Measurements from ENCODE around the gene MAT2B. TPM values are rescaled to one million over a fixed set of nuclear protein-coding genes. Genes with fewer than 3 reads are reported as not detected.

Gene MAT2B
- 89.9 and 107 TPM in 2 replicates for total RNA-seq

DNA sequence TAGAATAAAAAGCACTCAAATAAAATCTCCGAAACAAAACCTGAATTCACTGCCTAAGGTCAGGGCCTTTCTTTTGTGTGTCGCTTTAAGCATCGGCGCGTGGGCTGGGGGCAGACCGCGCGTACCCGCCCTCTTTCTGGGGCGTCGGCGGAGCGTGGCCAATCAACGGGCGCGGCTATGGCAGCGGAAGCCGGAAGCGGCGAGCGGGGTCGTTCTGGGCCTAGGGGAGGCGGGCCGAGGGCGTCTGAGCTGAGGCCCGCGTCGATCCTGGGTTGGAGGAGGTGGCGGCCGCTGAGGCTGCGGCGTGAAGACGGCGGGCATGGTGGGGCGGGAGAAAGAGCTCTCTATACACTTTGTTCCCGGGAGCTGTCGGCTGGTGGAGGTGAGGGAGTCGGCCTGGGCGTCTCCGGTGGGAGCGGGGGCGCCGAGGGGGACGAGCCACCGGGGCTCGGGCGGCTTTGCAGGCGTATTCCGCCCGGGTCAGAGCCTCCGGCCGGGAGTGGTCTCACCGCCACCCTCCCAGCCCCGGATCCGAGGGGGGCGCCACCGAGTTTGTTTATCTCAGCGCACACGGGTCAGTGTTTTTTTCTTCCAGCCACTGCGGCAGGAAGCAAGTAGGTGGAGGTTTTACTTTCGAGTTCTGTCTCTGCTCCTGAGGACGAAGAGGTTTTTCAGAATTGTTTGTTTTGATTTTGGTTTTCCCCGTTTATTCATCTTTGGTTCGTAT, at the start of gene MAT2B:
MAT2B (plus strand) TSS at position 252 of the 727 bp plus-strand sequence; CDS start at position 320, 68 bp downstream.
- peak; percentile 97 for DNase-seq

DNA sequence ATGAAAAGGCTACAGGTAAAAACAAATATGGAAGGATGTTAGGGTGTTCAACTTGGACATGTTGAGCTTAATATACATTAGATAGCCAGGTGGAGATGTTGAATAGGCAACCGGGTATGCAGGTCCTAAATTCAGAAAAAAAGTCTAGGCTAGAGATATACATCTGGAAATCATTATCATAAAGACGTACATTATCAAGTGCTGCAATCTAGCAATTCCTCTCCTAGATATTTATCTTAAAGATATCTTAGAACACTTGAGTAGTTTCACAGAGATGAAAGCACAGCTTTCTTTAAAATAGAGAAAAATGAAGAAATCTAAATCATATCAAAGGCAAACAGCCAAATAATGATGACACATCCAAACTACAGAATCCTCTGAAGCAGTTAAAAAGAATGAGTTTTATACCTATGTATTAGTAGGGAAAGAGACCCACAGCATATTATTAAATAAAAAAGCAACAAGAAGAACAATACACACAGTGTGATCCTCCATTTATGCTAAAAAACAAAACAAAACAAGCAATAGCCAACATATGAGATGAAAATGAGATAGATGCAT, 49.3 kb upstream of the MAT2B start:
- DNase-seq, result no peak

DNA sequence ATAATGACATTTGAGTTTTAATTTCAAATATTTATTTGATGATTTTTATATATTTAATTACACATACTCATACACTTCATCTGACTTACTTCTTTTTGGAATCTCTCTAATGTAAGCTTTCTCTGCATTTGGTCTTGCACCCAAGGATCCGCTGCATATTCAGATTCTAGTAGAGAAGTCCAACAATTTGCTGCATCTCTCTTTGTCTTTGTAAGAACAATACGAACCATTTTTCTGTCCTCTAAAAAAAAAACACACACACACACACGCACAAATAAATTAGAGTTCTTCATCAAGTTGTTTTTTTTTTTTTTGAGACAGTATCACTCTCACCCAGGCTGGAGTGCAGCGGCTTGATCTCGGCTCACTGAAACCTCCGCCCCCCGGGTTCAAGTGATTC, 48.6 kb upstream of the MAT2B start:
- no peak for DNase-seq

DNA sequence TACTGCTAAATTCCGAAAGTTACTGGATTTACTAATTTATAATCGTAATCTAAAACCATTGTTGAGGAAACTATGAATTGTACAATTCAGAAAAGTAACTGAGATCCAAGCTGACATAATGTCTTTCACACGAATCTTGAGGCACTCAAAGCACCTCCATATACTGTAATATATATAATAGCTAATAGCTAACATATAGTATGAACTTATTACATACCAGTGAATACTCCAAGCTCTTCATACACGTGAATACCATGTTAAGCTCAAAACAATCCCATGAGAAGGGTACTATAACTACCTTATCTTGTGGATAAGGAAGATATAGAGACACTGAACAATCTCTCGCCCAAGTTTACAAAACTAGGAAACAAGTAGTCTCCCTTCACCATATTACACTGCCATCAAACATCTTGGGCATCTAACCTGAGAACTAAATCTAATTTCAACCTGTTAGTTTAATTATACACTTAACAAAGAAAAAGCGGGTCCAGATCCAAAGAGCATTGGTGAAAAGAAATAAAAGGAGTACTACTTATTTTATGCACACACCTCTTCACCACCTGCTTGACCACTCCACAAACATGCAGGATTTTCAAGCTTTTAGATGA, 46.5 kb upstream of the MAT2B start:
- DNase-seq, result no peak

DNA sequence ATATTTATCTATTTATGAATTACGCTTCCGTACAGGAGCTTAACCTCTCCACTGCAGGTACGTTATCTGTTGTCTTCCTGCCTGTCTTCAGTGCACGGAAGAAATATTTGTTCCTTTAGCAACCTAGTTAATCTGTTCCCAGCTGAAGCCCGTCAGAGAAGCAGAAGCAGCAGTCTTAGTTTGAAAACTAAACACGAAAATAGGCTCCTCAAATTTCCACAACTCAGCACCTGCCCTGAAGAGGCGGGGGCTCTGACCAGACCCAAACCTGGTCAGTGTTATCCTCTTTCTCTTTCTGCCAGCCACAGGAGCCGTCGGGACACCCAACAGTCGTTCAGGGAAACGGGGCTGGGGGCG, 46.0 kb upstream of the MAT2B start:
- no peak for DNase-seq

DNA sequence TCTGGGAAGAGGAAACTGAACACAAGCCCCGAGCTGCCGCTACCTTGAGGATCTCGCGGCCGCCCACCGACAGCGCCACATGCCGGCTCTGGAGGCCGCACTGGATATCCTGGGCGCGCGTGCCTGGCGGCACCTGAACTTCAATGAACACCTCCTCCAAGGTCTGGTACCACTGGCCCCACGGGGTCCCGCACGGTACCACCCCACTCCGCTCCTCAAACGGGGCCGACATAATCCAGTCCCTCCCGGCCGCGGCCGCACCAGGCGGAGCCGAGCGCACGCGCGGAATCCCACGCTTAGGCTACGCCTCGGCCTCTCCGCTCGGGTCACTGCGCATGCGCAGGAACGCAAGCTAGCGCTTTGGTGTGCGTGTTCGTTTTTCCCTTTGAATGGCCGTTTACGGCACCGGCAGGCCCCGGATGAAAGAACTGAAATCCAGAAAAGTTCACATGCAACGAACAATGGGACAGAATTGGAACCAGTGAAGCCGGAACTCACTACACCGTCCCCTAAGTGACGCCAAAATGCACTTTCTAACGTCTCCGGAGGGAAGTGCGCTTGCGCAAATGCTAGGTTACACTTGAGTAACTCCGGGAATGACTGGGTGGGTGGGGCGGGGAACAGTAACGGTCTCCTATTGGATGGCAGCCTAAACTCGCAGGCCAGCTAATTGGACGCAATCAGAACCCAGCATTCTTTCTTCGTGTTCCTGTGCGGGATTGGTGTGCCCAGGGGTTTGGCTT, 45.4 kb upstream of the MAT2B start, which contains the start of gene NUDCD2:
NUDCD2 (minus strand) TSS at position 284 of the 743 bp plus-strand sequence; CDS start at position 232, 52 bp downstream.
- DNase-seq, result peak; percentile 99

DNA sequence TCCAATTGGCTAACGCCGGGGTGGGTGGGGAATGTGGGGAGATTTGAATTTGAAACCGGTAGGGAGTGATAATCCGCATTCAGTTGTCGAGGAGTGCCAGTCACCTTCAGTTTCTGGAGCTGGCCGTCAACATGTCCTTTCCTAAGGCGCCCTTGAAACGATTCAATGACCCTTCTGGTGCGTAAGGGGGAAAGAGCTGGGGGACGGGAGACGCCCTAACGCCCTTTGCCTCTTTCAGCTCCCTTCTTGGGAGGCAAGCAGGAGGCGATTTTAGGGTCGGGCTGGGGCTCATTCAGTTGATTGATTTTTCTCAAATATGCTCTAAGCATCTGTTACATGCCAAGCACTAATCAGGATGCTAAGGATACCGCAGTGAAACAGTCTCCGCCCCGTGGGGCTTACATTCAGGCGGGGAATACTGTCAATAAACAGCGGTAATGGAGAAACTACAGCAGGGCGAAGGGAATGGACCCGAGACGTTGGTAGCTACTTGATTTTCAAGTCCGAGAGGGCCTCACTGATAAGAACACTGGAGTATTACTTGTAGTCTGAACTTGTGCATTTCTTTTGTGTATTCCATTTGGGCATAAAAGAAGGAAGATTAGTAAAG, 44.8 kb upstream of the MAT2B start, which contains the start of gene HMMR:
HMMR (plus strand) TSS at position 71 of the 610 bp plus-strand sequence; CDS start at position 132, 61 bp downstream.
- DNase-seq, result peak; percentile 45

DNA sequence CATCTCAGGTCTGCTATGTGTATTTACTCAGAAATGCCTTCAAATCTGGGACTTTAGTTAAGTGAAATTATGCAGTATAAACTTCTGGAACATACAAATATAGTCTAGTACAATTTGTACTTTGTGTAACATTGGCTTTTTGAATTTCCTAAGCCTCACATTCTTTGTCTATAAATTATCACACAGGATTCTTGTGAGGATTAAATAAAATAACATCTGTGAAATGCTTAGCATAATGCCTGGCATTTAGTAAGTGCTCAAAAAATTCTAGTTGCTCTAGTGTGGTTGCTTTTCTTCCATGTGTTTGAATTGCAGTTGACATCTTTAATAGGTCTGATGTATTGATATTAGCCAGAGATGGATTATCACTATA, 42.4 kb upstream of the MAT2B start:
- no peak for DNase-seq

DNA sequence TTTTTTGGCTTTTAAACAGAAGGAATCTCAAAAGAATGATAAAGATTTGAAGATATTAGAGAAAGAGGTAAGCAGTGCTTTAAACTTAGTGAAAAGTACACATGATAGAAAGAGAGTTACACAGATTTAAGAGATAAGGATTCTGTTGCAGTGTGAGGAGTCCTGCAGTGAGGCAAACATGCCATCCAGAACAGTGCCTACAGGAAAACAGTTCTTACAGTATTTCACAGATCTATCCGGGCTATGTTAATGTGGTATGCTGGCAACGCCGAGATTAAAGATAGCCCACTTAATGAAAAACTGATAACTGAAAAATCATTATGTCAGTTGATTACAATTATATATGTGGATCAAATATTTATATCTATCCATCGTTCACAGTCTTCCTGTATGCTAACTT, 37.7 kb upstream of the MAT2B start:
- no peak for DNase-seq

DNA sequence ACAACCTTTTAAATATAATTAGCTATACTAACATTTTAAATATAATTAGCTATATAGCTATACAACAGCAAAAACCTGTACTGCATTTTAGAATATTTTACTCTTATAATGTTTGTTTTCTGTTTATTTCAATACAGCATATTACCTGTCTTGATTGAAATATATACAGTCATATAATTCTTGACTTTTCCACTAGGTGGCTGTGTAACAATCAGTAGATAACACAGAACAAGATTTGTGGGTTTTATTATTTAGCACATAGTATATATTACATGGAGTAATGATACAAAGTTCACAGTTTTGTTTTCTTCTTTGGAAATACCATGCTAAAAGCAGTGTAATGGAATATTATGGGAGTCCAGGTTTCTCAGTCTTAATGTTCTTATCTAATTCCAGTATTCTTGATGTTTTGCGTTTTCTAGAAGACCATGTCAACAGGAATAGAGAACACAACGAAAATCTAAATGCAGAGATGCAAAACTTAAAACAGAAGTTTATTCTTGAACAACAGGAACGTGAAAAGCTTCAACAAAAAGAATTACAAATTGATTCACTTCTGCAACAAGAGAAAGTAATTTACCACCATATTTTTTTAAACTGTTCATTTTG, 31.7 kb upstream of the MAT2B start:
- DNase-seq, result peak; percentile 41

DNA sequence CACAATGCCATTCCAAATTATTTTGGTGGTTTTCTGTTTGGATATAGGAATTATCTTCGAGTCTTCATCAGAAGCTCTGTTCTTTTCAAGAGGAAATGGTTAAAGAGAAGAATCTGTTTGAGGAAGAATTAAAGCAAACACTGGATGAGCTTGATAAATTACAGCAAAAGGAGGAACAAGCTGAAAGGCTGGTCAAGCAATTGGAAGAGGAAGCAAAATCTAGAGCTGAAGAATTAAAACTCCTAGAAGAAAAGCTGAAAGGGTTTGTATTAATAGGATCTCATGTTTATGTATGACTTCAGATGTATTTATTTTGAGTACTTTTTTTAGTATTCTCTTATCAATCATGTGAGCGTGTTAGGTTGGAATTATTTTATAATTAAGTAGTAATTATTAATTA, 30.0 kb upstream of the MAT2B start:
- no peak for DNase-seq

DNA sequence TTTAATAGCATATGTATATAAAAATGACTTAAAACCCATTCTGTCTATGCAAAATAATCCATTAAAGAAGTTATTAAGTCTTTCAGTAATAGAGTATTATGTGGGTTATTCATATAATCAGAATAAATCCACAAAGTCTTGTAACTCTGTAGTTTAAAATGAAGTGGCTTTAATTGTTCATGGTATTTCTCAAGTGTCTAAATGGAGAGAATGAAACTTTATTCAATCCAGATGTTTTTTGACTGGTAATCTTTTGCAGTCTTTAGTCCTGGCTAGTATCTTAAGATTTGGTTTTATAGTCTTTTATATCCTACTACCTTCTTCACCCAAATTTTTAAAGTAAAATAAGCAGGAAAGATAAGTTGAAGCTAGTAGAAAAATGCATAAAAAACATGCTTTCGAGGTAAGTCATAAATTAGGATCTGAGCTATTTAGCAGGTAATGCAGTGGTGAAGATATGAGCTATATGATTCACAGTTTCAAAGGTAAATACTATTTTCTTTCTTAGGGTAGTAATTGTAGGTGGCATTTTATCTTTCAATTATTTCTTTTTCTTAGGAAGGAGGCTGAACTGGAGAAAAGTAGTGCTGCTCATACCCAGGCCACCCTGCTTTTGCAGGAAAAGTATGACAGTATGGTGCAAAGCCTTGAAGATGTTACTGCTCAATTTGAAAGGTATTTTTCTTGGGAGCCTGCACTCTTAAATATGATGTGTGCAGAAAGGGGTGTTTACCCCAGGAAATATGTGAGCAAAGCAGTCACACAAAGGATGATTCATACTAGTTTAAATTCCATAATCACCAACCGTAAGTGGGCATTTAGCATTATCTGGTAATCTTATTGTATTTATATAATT, 27.1 kb upstream of the MAT2B start:
- peak; percentile 51 for DNase-seq

DNA sequence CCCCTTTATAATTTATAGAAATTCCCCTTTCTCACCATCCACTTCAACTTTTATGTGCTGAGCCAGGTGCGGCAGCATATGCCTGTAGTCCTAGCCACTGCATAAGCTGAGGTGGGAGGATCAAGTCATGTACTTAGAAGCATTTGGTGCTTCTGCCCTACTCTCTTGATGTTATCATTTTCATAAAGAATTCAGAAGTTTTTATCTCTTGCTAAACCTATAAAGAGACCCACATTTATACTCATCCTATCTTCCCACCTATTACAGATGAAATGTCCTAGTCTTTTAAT, 26.5 kb upstream of the MAT2B start:
- DNase-seq, result no peak

DNA sequence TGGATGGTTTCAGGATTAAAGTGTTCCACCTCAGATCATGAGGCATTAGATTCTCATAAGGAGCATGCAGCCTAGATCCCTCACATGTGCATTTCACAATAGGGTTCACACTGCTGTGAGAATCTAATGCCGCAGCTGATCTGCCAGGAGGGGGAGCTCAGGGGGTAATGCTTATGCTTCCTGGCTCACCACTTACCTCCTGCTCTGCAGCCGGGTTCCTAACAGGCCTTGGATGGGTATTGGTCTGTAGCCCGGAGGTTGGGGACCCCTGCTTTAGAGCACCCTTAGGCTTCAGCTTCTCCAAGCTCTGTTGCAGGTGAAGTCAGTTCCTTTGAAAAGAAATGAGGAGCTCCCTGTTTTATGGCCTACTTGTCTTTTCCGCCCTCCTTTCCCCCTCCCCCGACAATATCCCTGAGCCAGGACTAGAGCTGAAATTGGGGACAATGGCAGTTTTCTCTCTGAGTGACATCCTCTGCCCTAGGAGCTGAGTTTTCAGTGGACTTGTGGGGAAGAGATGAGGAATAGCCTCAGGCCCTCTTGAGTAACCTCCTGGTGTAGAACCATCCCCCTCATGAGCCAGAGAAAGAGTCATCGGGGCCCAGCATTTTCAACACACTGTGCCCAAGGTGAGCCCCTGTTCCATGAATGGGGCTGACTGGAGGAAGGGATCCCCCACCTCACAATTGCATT, 16.2 kb upstream of the MAT2B start:
- DNase-seq, result peak; percentile 35

DNA sequence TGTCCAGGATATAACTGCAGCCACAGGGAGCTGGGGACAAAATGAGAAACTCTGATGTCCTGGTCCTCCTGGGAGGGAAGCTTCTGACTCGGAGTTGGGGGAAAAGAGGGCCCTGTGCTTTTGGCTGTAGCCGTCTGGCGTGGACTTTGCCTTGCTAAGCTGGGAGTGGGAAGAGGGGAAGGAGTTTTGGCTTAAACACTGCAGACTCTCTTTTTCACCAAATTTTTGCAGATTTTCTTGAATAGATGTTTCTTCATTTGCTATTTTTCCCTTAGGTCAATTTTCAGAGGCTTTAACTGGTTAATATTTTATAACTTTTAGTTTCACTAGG, 15.7 kb upstream of the MAT2B start:
- no peak for DNase-seq

DNA sequence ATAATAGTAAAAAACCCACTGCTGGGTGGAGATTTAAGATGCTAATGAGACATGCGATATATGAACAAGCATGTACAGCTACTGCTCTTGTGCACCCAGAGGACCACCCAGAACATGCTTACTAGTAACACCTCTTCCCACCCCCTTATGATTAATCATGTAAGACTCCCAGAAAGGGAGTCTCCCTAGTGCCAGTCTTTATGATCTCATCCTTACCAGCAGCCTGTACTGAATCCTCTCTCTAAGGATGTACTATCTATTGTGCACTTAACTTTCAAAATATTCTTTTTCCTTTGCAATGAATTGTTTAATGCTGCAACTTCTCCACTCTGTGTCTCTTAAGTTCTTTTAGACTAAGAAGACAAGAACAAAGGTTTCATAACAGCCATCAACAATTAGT, 9.1 kb upstream of the MAT2B start:
- DNase-seq, result no peak

DNA sequence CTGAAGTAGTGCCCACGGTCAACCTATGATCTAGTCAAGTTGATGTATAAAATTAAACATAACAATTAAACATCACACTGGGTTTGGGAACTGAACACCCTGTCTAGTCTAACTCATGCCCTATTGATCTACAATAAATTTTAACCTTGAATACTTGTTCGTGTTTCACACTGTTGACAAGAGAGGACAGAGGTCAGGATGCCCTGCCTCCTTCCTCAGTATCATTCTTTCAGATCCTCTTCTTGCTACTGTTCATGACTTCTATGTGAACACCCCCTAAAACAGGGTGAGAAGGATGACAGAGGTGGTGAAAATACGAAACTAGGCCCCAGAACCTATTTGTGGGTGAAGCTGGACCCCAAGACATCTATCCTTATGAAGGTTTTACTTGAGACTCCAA, 8.1 kb upstream of the MAT2B start:
- DNase-seq, result no peak

DNA sequence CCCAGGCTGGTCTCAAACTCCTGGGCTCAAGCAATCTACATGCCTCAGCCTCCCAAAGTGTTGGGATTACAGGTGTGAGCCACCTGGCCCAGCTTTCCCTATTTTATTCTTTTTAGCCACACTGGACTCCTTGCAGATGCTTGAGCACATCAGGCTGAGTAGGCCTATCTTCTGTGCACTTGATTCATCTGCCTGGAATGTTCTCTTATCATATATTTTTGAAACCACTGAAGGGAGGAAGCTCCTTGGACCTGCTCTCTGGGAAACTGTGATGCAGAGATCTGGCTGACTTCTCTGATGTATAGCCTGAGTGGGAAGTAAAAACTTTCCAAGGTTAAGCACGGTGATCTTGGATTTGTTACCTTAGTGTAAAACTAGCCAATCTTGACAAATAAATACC, 6.5 kb upstream of the MAT2B start:
- DNase-seq, result no peak

DNA sequence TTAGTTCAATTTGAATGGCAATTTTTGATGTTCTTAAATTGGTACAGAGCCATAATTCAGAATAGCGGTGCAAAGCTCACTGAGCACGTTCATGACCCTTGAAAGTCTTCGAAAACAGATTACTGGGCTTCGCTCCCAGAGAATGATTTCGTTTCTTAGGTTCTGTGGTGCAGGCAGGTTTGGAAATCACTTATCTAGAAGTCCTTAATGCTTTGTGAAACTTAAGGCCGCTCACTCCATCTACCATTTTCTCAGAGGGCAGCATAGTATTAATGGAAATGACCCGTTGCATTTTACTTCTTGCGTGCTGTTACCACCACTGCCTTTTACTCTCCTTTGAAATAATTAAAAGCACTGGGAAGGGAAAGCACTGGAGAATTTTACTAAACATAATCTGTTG, 2.9 kb upstream of the MAT2B start:
- DNase-seq, result no peak

DNA sequence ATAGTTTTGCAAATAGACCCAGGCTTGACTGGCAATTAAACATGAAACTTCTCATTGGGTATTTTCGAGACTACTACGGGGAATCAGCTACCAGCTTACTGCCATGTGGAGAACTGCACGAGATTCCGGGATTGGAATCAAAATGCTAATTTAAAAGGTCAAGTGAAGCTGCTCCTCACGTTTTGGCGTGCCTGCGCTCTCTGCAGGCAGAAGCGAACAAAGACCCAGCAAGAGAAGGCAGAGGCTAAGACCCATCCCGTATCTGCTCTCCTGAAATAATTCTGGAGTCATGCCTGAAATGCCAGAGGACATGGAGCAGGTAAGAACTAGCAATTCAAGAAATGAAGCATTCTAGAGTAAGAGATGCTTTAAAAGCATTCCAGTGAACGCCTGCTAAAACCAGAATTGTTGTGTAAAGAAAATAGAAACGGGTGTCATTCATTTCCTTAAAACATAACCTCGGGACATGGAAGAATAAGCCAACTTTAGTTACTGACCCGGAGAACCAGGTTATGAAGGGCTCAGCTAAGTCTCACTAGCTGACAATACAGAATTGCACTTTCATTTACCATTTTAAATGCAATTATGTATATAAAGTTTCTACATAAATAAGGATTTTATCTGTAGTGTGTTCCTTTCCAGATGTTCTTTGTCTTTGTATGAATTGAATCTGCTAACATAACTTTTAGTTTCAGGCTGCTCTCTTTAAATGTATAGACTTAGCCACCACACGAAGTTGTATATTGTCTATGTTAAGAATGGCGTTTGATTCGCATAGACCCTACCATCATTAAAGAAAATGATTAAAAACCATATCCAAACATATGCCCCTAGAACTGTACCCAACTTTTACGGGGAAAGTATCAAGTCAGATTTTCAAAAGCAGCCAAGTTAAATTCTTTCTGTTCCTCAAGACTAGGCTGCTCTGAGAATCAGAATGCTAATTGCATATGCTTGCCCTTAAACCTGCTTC, 2.0 kb upstream of the MAT2B start:
- peak; percentile 84 for DNase-seq

Measured in dermis blood vessel endothelial cell (primary cell).